Adipocyte (in vitro differentiated cells): ENCODE data around the gene THSD7B.

ENCODE experiments used
- DNase-seq: peaks from one replicate; pipeline ENCODE4 v3.0.0-alpha.2; 2015; ENCODE audit warnings: low read depth
- H3K27me3 ChIP-seq: replicated peaks from 2 replicates; pipeline ENCODE4 v1.7.0; 2013; ENCODE audit warnings: mild to moderate bottlenecking, low read length, moderate library complexity; ENCODE audit not compliant: control insufficient read depth, insufficient read depth
- H3K36me3 ChIP-seq: 2 replicates; pipeline ENCODE4 v1.7.0; 2013; ENCODE audit warnings: low read length, mild to moderate bottlenecking, moderate library complexity; ENCODE audit not compliant: control insufficient read depth, insufficient read depth, severe bottlenecking
- H3K4me1 ChIP-seq: 2 replicates; pipeline ENCODE4 v1.7.0; 2013; ENCODE audit warnings: mild to moderate bottlenecking, low read length, moderate library complexity; ENCODE audit not compliant: control insufficient read depth, insufficient read depth
- H3K4me3 ChIP-seq: 2 replicates; pipeline ENCODE4 v1.7.0; 2013; ENCODE audit warnings: mild to moderate bottlenecking, low read length, moderate library complexity
- H3K9ac ChIP-seq: 2 replicates; pipeline ENCODE4 v1.7.0; 2013; ENCODE audit warnings: mild to moderate bottlenecking, low read length, moderate library complexity
- H3K9me3 ChIP-seq: 2 replicates; pipeline ENCODE4 v1.7.0; 2013; ENCODE audit warnings: mild to moderate bottlenecking, low read length, moderate library complexity; ENCODE audit not compliant: control insufficient read depth

THSD7B gene

DNA sequence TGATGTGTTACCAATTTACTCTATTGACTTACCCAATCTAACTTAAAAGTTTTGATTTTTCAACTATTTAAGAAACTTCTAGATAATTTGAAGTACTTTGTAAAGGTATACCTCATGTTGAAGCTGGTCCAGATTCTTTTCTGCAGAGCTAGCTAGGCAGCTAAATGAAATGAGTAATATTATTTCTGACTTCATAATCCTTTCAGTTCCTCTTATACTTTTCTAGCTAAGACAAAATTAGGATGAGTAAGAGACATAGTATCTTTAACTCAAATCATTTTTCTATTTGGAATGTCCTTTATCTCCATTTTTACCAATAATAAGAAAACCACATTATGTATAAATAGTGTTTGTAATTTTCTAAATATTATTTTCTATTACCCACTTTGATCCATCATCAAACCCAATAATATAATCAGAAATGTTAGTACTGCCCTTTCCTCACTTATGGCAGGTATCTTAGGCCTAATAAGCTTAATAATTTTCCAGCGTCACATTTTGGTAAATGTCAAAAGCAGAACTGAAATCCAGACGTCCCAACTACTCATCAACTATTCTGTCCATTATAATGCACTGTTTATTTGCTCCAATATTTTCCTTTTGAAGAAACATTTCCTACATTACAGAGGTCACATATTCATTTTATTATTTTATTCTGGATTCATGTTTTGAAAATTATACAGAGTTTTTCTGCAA lies 456.6 kb downstream of the THSD7B start:
- DNase-seq: no peak
- Histone ChIP-seq H3K4me1 (peaks cover 7% of the 10 kb centered on the region), H3K9me3 (no peaks in the 10 kb centered on the region), H3K4me3 (no peak overlapping the region), H3K9ac (no peak overlapping the region), H3K27me3 (no peaks in the 10 kb centered on the region), H3K36me3 (no peaks in the 10 kb centered on the region)

DNA sequence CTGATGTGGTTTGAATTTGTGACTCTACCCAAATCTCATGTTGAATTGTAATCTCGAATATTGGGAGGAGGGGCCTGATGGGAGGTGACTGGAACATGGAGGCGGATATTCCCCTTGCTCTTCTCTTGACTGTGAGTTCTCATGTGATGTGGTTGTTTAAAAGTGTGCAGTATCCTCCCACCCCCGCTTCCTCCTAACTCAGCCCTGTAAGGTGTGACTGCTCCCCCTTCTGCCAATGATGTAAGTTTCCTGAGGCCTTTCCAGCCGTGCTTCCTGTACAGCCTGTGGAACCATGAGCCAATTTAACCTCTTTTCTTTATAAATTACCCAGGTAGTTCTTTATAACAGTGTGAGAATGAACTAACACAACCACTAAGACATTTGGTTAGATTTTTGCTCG lies 458.4 kb downstream of the THSD7B start:
- Histone ChIP-seq H3K9me3 (no peaks in the 10 kb centered on the region), H3K9ac (no peak overlapping the region), H3K36me3 (no peaks in the 10 kb centered on the region), H3K27me3 (no peaks in the 10 kb centered on the region), H3K4me3 (no peak overlapping the region), H3K4me1 (peaks cover 17% of the 10 kb centered on the region)
- no peak for DNase-seq

DNA sequence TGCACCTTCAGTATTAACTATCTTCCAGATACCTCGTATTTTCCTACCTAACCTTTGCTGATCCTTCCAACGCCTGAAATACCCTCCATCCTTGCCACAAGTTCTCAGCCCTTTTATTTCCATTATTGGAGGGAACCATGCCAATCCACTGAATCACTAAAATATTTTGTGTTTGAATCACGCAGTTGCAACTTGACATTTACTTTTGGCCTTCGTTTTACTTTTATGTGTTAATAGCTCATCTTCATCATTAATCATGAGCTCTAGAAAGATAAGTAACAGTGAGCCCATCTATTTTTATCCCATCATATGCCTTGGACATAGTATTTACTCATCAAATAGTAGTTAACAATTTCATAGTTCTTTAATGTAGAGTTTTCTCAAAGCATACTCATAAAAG lies 463.2 kb downstream of the THSD7B start:
- DNase-seq: peak; percentile 16
- no peaks in the 10 kb centered on the region for H3K27me3 ChIP-seq
- H3K9ac ChIP-seq: no peak overlapping the region
- H3K4me1 ChIP-seq: peaks cover 17% of the 10 kb centered on the region
- no peaks in the 10 kb centered on the region for H3K9me3 ChIP-seq
- H3K4me3 ChIP-seq: no peak overlapping the region
- H3K36me3 ChIP-seq: no peaks in the 10 kb centered on the region

DNA sequence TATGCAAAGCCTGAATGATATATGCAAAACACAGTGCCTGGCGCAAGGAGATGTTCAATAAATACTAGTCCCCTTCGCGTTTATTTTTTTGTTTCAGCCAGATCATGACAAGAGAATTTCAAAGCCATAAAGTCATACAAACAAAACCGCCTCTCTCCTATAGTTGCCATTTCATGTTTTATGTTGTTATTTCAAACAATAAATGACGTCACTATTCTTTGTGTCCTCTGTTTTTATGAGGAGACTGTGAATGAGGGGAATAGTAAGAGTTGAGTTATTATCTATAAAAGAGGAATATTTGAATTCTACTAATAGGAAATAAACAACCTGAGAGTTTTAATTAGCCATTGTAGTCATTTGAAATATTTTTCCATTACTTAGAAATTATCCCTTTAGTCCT lies 464.5 kb downstream of the THSD7B start:
- H3K4me1 ChIP-seq: peaks cover 17% of the 10 kb centered on the region
- DNase-seq: no peak
- H3K9me3 ChIP-seq: no peaks in the 10 kb centered on the region
- H3K4me3 ChIP-seq: no peak overlapping the region
- no peak overlapping the region for H3K9ac ChIP-seq
- no peaks in the 10 kb centered on the region for H3K27me3 ChIP-seq
- H3K36me3 ChIP-seq: no peaks in the 10 kb centered on the region

DNA sequence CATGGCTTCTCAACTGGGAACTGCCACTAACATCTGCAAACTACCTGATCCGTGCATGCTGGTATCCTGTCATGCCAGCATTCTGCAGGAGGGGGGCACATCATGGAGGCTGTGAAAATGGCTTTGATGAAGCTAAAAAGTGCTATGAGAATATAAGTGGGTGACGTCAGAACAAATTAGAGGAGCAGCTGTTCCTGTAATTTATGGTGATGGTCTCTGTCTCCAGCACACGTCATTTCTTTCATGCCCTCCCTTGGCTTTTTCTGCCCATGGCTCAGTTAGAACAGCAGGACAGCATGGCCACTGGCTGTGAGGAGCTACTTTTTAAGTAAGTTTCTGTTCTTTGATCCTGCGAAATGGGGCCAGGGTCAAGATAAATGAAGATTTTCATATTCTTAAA lies 466.3 kb downstream of the THSD7B start:
- no peak overlapping the region for H3K9ac ChIP-seq
- no peak overlapping the region for H3K4me3 ChIP-seq
- H3K4me1 ChIP-seq: peaks cover 24% of the 10 kb centered on the region
- H3K36me3 ChIP-seq: no peaks in the 10 kb centered on the region
- no peaks in the 10 kb centered on the region for H3K27me3 ChIP-seq
- H3K9me3 ChIP-seq: no peaks in the 10 kb centered on the region
- no peak for DNase-seq

DNA sequence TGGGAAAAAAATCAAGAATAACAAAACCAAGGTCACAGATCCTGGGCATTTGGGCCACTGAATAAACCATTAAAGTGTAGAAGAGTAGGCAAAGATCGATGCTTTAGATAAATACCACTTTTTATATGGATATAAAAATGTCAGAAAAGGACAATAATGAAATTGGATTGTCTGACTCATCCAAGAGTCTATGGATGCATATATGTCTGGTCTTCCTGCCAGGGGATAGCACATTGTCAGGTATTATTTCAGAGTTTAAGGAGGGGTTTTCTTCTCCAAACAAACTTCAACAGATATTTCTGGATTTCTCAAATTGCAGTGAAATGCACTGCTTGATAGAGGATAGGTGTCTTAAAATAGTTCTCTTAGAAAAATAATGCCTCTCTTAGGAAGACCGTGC lies 466.7 kb downstream of the THSD7B start:
- Histone ChIP-seq H3K36me3 (no peaks in the 10 kb centered on the region), H3K9me3 (no peaks in the 10 kb centered on the region), H3K27me3 (no peaks in the 10 kb centered on the region), H3K4me3 (no peak overlapping the region), H3K4me1 (peaks cover 26% of the 10 kb centered on the region), H3K9ac (no peak overlapping the region)
- no peak for DNase-seq

DNA sequence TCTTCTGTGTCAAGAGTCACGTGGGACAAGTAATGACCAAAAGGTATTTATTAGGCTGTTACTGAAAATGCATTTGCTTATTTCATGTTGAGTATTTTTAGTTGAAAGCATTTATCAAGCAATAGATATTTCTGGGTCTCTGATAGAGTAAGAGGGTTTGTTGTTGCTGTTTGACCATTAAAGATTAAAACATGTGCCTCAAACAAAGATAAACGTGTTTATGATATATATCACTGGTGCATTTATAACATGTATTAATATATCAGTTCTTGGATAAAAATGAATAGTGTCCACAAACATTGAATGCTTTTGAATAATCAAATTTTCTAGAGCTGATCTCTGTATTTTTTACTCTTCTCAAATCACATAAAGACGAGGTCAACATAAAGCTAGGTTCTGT lies 467.7 kb downstream of the THSD7B start:
- DNase-seq: no peak
- no peak overlapping the region for H3K9ac ChIP-seq
- H3K9me3 ChIP-seq: no peaks in the 10 kb centered on the region
- no peaks in the 10 kb centered on the region for H3K27me3 ChIP-seq
- H3K4me1 ChIP-seq: peaks cover 32% of the 10 kb centered on the region
- no peaks in the 10 kb centered on the region for H3K36me3 ChIP-seq
- H3K4me3 ChIP-seq: no peak overlapping the region

DNA sequence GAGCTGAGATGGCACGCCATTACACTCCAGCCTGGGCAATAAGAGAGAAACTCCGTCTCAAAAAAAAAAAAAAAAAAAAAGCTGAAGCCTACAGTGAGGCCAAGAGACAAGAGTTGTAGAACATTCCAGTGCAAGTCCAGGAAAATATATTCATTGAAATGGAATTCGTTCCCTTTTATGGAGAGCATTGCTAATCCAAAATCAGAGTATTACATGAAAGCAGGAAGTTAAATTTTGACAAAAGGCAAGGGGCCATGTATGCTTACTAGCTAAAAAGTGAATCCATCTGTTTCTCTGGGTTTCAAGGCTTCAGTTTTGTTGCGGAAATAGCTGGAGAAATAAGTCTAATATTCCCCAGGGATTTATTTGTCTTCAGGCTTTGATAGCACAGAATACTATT lies 471.7 kb downstream of the THSD7B start:
- DNase-seq: peak; percentile 50
- Histone ChIP-seq H3K36me3 (no peaks in the 10 kb centered on the region), H3K9ac (peak overlapping the region; percentile 75), H3K27me3 (no peaks in the 10 kb centered on the region), H3K4me1 (peaks cover 19% of the 10 kb centered on the region), H3K4me3 (peak overlapping the region; percentile 54), H3K9me3 (no peaks in the 10 kb centered on the region)

DNA sequence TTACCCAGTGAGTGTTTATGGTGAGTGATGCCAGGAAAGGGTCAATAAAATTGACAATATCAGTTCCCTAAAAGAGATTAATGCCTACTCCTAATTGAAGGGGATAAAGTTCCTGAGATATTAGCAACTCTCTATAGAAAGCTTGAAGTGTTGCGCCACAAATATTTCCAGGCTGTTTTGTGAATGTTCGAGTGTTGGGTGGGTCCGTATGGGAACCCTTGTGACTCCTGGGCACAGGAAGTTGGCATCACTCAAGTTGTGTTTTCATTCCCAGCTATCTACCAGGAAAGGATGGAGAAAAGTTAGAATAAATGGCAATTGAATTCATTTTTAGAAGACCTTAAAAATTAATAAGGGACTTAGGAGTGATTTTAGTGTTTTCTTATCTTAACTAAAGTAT lies 472.7 kb downstream of the THSD7B start:
- H3K4me1 ChIP-seq: peaks cover 19% of the 10 kb centered on the region
- H3K36me3 ChIP-seq: no peaks in the 10 kb centered on the region
- no peaks in the 10 kb centered on the region for H3K27me3 ChIP-seq
- H3K4me3 ChIP-seq: peak overlapping the region; percentile 54
- DNase-seq: no peak
- peak overlapping the region; percentile 75 for H3K9ac ChIP-seq
- H3K9me3 ChIP-seq: no peaks in the 10 kb centered on the region

DNA sequence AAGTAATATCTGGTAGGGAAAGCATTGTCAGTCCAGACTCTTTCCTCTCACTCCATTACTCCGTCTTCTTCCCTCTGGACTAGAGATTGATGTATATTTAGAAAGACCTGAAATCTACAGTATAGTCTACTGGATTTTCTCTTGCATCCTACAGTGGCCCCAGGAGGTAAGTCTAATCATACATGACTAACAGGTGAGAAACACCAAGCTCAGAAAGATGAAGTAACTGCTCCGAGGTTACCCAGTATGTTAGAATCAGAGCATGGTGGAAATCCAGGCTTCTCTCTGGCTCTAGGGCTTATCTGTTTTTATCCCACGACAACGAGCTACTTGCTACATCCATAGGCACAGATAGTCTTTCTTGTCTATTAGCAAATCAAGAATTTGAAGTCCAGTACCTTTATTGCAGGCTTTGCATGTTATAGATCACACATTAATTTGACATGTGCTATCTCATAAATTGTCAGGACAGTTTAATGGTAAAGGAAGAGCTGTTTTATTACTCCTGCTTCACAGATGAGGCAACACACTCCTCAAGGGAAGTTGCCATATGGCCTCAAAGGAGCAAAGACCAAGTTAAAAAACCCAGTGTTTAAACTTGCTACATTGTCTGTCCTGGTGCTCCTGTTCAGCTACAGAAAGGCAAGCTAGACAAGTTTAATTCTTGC lies 484.3 kb downstream of the THSD7B start:
- DNase-seq: no peak

DNA sequence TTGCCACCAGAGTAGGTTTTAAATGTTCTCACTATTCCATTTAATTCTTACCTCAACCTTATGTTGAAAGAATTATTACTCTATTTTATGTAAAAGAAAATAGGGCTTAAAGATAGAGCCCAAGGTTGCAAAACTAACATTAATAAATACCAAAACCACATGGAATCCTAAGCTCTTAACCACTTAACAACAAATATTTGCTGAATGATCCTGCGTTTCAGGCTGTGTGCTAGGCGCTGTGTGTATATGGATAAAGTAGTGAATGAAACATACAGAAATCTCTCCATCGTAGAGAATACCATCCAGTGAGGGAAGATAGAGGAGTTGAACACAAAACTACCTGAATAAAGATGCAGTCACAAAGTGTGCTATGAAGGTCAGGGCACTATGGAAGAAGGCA lies 485.1 kb downstream of the THSD7B start:
- H3K9me3 ChIP-seq: no peaks in the 10 kb centered on the region
- H3K36me3 ChIP-seq: no peaks in the 10 kb centered on the region
- H3K9ac ChIP-seq: no peak overlapping the region
- H3K27me3 ChIP-seq: no peaks in the 10 kb centered on the region
- no peak overlapping the region for H3K4me3 ChIP-seq
- peaks cover 27% of the 10 kb centered on the region for H3K4me1 ChIP-seq
- DNase-seq: no peak

More for the DNA sequence above, 484.3 kb downstream of the THSD7B start:
- Histone ChIP-seq H3K4me3 (no peak overlapping the region), H3K27me3 (no peaks in the 10 kb centered on the region), H3K9ac (no peak overlapping the region), H3K4me1 (peaks cover 23% of the 10 kb centered on the region), H3K9me3 (no peaks in the 10 kb centered on the region), H3K36me3 (no peaks in the 10 kb centered on the region)
